ENCODE results near the gene RPIA.
A peak's percentile ranks its signal among the peaks of the same experiment; 100 is the strongest.
"Not testable (repeated sequence)": the region's sequence is repeated elsewhere in the genome, so short reads cannot be mapped to it uniquely, and the experiment has no call there.

The RPIA gene

DNA sequence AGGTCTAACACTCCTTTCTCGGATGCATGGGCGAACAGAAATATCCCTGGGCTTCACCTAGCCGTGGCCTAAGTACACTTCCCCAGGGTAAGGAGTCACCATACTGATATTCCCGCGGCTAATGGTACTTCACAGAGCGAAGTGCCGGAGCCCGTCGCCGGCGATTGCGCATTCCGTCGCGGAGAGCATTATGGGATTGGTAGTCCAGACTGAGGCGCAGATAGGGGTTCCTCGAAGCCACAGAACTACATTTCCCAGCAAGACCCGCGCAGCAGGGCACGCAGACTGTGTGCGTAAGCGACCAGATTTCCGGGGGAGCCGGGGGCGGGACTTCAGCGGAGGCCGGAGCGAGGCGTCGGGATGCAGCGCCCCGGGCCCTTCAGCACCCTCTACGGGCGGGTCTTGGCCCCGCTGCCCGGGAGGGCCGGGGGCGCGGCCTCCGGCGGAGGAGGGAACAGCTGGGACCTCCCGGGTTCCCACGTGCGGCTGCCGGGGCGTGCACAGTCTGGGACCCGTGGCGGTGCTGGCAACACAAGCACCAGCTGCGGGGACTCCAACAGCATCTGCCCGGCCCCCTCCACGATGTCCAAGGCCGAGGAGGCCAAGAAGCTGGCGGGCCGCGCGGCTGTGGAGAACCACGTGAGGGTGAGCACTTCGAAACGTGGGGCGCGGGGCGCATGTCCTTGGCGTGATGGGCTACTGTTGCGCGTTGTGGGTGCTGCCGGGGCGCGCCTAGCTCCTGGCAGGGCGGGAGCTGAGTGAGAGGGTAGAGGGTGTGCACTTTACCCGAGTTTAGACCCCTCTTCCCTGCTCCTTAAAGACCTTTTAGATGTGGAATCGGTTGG lies at the start of gene RPIA:
RPIA (plus strand) TSS at position 335 of the 845 bp plus-strand sequence; CDS start at position 361, 26 bp downstream.
- peak; percentile 99 for DNase-seq

DNA sequence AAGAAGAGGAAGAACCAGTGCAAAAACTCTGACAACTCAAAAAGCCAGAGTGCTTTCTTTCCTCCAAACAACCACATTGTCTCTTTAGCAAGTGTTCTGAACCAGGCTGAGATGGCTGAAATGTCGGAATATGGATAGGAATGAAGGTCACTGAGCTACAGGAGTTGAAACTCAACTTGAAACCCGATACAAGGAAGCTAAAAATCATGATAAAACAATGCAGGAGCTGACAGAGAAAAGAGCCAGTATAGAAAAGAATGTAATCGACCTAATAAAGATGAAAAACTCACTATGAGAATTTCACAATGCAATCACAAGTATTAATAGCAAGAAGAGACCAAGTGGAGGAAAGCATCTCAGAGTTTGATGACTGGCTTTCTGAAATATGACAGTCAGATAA lies 49.2 kb upstream of the RPIA start:
- no peak for DNase-seq

DNA sequence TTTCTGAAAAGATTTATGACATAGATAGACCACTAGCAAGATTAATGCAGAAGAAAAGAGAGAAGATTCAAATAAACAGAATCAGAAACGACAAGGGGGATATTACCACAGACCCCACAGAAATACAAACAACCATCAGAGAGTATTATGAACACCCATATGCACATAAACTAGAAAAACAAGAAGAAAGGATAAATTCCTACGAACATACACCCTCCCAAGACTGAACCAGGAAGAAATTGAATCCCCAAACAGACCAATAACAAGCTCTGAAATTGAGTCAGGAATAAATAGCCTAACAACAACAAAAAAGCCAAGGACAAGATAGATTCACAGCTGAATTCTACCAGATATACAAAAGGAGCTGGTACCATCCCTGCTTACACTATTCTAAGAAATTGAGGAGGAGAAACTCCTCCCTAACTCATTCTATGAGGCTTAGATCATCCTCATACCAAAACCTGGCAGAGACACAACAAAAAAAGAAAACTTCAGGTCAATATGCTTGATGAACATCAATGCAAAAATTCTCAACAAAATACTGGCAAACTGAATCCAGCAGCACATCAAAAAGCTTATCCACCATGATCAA lies 46.1 kb upstream of the RPIA start:
- not testable (repeated sequence) for DNase-seq

DNA sequence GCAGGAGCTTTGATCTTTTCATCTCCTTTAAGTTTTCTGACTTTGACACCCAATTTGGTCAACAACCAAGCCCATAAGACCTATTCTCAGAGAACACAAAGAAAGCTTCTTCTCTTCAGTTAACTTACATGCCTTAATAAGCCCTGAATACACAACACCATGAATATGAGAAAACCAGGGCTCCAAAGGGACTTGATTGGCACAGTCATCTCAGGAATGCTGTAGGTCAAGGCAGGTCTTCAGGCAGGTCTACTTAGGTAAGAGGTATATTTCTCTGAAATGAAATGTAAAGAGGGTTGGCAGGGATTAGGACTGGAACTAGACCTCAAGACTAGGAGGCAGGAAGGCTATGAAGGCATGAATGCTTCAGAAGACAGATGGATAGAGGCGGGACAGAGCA lies 39.8 kb upstream of the RPIA start:
- no peak for DNase-seq

DNA sequence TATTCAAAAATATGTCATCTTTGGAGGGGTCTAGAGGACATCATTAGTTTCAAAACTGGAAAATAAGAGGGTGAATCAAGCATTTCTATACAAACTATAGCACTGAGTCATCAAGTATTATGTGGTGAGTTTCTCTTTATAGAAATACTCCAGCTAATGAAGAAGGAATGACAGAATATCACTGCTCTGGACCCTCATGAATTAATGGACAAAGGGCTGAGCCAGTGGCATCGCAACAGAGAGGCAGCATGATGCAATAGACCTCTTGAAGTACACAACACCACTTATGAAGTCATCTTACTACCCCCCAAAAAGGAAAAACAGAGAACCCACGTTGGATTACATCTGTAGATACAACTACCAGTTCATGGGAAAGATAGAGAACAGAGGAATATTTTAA lies 36.8 kb upstream of the RPIA start:
- DNase-seq = no peak

DNA sequence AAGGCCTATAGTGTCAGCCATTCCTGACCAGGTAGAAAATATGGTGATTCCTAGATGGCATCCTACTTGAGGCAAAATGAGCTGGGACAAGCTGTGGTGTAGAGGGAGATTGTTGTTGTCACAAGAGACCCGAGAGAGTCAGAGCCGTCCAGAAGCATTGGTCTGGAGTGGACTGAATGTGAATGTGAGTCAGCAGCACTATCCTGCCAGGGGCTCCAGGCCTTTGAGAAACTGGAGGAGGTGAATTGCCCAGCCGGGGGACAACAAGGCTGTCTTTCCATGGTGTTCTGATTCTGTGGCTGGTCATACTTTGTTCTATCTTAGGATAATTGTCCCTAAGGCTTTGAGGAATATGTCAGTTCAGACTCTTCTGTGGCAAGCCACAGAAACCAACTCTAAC lies 34.8 kb upstream of the RPIA start:
- DNase-seq = no peak

DNA sequence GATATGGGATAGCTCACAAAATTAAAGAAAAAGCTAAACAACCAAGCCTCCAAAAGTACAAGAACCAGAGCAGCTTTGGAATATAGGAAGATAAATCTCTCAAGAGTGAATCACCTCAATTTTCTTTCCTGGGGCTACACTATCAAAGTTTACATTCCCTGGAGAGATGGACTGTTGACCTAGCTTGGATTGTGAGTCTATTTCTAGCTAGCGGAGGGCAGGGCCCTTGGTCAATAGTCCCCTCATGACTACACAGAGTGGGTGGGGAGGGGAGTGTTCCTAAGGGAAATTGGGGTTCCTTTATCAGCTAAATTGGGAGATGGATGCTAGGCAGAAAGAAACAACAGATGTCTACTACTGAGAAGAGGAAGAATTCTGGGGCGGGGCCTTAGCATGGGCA lies 34.3 kb upstream of the RPIA start:
- DNase-seq = no peak

DNA sequence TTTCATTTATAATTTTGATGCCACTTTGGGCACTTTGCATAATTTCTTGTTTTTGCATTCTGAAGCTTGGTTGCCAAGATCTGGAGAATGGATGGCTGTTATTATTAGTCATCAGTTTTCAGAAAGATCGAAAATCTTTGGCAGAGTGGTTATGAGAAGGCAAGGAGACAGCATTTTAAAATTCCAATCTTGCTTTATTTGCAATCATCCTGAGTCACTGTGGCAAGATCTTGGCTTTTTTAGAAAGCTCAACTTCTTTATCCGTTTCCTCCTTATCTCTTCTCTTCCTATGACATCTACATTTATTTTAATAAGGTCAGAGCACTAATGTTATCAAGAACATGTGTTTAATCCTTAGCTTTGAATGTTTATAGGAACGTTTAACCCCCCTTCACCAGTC lies 33.1 kb upstream of the RPIA start:
- no peak for DNase-seq

DNA sequence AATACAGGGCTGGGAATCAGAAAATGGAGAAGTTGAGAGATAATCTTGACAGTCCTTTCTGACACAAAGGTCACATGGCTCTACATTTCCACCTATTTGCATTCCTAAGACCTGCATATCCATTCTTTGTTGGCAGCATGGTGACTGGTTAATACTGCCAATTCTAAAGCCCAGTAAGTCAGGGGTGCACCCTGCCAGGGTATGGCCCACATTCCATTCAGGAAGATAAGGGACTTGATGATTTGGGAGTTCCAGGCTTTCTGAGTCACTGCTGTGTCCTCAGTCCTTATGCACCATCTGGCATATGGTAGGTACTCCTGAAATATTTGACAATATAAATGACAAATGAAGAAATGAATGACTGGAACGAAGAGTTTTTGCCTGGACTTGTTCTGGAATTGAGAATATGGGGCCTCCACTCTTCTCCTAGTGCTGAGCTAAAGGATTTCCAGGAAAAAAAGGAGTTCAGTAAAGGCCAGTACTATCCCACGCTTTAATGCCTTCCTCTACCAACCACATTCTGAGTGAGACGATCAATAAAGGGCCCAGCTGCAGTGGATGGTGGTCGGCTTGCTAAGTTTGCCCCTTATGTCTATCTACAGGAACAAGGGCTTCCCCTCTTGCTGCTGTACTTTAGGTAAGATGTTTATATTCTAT lies 32.5 kb upstream of the RPIA start:
- no peak for DNase-seq

DNA sequence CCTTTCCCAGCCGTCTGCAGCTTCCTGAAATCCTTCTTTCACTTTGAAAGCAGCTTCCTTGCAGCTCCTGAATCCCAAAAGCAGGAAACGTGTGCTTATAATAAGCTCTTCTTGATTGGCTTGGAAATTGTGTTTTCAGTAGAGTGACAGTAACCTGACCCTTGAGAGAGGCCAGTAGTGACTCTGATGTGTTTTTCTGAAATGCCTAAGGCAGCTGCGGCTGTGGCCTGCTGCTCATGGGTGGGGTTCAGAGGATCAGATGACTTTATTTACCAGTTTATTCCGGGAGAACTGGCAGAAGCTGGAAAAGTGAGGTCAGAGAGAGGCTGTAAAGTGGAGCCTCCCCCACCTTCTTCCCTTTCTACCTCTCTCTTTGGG lies 31.9 kb upstream of the RPIA start:
- no peak for DNase-seq

DNA sequence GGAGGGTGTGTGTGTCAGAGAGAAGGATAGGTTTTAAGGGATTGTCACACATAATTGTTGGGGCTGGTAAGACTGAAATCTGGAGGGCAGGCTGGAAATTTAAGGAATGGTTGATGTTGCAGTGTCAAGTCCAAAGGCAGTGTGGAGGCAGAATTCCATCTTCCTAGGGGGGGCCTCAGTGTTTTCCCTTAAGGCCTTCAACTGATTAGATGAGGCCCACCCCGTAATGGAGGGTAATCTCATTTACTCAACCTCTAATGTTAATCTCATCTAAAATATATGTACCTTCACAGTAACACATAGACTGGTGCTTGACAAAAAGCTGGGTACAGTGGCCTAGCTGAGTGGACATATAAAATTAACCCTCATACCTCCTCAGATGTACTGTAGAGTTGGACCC lies 30.9 kb upstream of the RPIA start:
- no peak for DNase-seq

DNA sequence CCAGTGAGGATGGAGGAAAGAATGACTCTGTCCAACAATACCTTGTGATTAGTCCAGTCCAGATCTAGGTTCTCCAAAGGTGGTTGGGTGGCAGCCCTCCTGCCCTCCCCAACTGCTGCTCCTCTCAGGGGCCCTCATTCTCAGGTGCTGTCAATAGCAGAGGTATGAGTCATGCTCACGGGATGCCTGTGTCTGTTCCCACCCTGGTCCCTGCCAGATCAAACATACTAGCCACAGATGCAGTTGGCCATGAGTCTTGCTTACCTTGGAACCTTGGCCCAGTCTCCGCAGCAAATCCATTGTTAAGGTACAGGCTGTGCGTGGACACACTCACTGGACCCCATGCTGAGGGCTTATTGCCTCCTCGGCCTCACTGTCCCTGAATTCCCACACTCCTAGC lies 24.9 kb upstream of the RPIA start:
- DNase-seq = no peak

DNA sequence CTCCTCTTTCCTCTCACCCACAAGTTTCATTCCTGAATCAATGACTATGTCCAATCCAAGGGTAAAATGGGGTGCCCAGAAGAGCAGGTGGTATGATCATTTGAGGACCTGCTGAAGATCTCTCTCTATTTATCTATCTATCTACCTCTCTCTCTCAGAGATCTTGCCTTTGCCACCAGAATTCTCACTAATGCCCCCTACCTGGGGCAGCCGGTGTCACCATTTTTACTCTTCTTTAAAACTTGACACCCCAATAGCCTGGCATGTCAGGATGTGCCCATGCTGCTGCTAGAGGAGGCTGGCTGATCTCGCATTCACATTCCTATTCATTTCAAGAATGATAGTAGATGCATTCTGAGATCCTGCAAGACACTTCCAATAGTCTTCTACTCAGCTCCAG lies 24.3 kb upstream of the RPIA start:
- DNase-seq = no peak

DNA sequence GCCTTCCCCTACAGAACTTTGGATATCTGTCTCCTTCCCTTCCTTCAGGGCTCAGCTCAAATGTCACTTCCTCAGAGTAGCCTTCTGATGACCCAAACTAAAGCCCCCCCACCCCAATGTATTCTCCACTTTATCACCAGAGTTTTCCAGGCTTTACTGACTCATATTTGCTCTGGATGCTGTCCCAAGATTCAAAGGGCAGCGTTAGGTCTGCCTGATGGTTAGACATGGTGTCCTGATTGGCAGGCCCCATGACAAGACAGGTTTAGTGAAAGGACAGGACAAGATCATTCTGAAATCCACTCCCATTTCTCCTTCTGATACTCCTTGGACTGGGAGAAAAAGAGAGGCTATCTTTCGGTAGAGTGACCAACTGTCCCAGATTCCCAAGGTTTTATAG lies 22.6 kb upstream of the RPIA start:
- no peak for DNase-seq

DNA sequence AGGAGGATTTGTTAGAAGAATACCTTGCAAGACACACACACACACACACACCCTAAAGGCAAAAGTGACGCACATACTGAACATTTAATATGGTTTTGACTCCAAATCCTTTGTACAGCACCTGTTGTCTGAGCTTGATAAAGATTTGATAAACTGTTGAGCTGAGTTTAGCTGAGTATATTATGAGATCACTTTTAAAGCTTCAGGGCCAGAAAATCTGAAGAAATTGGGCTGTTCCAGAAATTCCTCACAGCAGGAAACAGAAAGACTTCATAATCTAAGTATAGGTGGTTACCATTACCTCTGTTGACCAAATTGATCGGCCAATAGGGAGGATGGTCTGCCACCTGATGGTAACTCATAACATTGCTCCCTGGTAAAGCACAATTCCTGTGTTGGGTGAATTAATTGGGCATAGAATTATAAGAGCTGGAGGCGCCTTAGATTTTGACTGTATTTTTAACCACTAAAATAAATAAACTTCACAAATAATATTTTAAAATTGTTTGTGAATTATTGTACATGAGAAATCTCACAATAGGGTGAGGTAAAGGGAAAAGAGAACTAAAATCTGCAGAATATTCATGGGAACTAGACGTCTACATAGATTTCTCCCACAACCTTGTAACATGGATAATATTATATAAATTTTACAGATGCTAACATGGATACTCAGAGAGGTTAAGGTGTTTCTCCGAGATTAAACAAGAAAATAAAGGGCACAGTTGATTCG lies 21.8 kb upstream of the RPIA start:
- peak; percentile 70 for DNase-seq

DNA sequence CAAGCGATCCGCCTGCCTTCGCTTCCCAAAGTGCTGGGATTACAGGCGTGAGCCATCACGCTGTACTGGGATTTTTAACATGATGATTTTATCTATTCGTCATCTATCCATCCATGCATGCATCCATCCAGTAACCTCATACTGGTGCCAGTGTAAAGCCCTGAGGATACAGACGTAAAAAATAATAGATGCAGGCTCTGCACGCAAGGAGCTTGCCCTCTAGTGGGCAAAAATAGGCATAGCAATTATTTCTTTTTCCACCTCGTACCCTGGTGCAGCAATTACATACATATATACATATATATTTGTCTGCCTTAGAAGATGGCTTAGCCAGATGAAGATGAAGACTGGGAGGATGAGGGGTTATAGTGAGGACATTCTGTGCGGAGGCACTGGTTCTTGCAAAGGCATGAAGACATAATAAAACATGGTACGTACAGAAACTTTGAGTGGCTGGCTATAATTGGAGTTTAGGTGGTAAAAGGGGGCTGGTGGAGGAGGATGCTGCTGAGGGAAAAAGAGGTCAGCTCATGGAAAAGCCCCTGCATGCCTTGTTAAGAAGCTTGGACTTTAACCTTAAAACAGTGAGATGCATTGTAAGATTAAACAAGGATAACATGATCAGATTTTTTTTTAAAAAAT lies 19.6 kb upstream of the RPIA start:
- DNase-seq = peak; percentile 66

DNA sequence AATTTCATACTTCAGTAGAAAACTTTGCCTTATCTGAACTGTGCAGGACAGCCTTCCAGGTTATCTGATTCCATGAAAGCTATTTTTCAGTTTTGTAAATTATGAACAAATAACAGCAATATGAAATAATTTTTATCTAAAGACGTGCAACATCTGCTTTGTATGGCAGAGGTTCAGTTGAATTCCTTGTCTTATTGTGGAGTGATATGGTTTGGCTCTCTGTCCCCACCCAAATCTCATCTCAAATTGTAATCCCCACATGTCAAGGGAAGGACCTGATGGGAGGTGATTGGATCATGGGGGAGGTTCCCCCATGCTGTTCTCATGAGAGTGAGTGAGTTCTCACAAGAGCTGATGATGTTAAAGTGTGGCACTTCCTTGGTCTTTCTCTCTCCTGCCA lies 18.1 kb upstream of the RPIA start:
- DNase-seq = peak; percentile 39

DNA sequence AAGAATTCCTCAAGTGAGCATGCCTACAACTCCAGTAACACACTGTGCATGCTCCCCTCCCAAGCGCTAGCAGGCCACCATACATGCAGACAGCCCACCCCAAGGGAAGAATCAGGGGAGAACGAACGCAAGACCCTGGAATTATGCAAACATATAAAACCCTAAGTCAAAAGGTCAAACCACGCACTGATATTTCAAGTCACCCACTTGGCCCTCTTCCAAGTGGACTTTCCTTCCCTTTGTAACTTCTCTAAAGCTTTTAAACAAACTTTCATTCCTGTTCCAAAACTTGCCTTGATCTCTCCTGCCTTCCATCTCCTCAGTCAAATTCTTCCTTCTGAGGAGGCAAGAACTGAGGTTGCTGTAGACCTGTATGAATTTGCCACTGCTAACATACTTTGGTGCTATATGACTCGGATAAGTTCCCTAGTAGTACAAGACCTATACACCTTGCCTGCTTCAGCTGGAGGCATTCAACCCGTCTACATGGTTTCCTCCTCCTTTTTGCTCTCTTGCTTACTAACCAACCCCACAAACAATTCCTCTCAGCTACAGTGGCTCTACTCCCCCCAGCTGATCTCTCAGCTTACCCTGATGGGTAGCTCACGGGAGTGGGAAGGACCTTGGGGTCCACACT lies 11.1 kb upstream of the RPIA start:
- DNase-seq = no peak

DNA sequence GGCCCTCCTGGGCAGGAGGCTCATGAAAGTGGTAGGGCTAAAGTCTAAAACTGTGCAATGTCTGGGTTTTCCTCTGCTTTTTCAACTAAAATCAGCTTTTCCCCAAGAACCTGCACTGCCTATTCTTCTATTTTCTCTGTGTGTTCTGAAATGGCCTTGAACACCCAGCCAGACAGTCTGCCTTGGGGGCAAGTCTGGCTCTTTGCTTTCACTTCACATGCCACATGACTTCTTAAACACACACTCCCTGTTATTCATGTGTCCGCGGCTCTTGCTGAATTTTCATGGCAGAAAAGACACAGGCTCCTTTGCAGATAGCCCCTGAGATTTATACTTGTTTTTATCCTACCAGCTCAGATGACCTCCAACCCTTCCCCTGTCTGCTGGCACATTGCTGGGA lies 10.6 kb upstream of the RPIA start:
- DNase-seq = no peak

DNA sequence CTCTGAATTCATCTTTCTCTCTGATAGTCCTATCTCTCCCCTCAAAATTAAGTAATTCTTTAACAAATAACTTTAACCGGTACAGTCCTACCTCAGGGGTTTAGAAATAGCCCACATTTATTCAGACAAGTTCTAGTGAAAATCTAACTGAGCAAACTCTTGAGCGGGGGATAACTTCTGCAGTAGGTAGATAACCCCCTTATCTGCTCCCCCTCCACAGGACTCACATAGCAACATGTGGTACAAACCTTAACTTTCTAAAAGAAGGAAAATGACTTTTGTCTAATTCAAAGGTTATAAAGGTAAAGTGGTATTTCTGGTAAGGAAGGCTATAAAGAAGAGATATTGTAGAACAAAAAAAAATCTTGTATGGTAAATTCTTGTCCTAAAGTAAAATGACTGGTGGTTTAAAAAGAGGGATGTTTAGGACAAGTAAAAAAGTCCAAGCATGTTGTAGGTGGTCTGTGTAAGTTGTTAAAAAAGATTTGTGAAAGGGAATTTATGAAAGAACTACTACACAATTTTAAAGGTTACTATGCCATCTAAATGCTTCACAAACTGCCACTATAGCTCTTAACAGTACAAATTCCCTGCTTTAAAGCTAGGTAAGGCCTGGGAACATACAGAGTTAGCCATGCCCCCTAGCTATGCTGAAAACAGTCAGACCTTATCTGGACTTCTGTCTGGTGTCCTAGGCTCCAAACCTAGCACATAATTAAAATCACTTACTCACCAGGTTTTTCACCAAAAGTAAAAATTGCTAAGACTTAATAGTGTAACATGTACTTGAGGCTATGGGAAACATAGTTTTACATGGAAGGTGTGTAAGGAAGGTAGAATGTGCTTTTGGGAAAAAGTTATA lies 8.1 kb upstream of the RPIA start:
- DNase-seq = no peak

DNA sequence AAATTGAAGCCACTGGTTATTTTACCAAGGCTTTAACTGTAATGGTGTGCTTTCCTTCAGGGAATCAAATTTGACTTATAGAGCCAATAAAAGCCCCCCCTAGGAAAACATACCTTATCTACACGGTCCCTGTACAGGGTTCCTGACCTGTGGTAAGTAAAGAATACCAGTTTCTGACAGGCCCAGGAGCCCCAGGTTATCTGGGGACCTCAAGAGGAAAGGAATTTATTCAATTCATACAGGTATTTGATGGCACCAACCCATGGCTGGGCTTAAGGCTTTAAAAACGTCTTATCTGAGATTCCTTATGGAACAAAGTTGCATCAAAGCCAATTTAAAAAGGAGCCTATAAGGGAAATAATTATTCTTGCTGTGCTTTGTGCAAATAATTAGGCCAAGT lies 7.0 kb upstream of the RPIA start:
- DNase-seq = no peak

DNA sequence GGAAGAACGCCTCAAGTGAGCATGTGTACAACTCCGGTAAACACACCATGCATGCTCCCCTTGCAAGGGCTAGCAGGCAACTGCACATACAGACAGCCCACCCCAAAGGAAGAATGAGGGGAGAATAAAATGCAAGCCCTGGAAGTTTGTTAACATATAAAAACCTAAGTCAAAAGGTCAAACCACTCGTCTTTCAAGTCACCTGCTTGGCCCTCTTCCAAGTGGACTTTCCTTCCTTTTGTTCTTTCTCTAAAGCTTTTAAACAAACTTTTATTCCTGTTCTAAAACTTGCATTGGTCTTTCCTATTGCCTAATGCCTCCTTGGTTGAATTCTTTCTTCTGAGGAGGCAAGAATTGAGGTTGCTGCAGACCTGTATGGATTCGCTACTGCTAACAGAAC lies 5.2 kb upstream of the RPIA start:
- no peak for DNase-seq

Data from hematopoietic multipotent progenitor cell treated with erythropoietin and hydrocortisone succinate and interleukin-3 and kit ligand, for 6 days (in vitro differentiated cells).